ENCODE data around the gene RALBP1. TPM values are rescaled to one million over a fixed set of nuclear protein-coding genes. Genes with fewer than 3 reads are reported as not detected.

The RALBP1 gene
- total and polyA plus RNA-seq, 2 of the 4 experiments (the other 2 are of a cell fraction), result 30.6 to 38.2 TPM

GRCh38 chr18:9436206-9436929, 38.9 kb upstream of the RALBP1 start:
- Histone ChIP-seq H3K27ac (ENCODE audit: insufficient read depth, low read length) (no peak overlapping the region), H2AK5ac (ENCODE audit: low read depth, low read length) (no peak overlapping the region), H3K9me1 (ENCODE audit: insufficient read depth, low read length) (peaks cover 4% of the 10 kb centered on the region), H4K91ac (ENCODE audit: insufficient read depth, low read depth, low read length) (no peak overlapping the region; the same call in 1 of the 2 replicates), H2BK20ac (ENCODE audit: low read depth, low read length) (no peak overlapping the region), H2BK5ac (ENCODE audit: low read depth, low read length, poor library complexity, severe bottlenecking) (peak overlapping the region; percentile 24), H3K56ac (ENCODE audit: extremely low read depth, insufficient read depth, low read length) (no peak overlapping the region), H3K4me1 (ENCODE audit: control insufficient read depth, insufficient read depth, low read length) (peaks cover 6% of the 10 kb centered on the region; the same call in 1 of the 2 replicates), H3K9me3 (ENCODE audit: control insufficient read depth, insufficient read depth, low read length) (no peaks in the 10 kb centered on the region), H2BK15ac (ENCODE audit: low read depth, low read length) (no peak overlapping the region), H4K20me1 (ENCODE audit: insufficient read depth, low read length) (no peaks in the 10 kb centered on the region), H4K8ac (ENCODE audit: low read depth in 2 of 2, low read length in 2 of 2) (peak overlapping the region; percentile 47 to 67; a peak in 1 of 4 replicates), H3K14ac (replicated peaks; ENCODE audit: low read depth, low read length) (no peak overlapping the region), H3K9ac (ENCODE audit: low read depth, low read length) (no peak overlapping the region), H2AK9ac (replicated peaks; ENCODE audit: low read depth, low read length, poor library complexity) (no peak overlapping the region), H3K27me3 (ENCODE audit: control insufficient read depth, insufficient read depth, low read length) (no peaks in the 10 kb centered on the region), H4K5ac (ENCODE audit: low read depth, low read length) (peak overlapping the region; percentile 60; the same call in 1 of the 2 replicates), H3K23ac (ENCODE audit: low read depth, low read length) (no peak overlapping the region), H2AFZ (replicated peaks; ENCODE audit: low read length, poor library complexity) (no peak overlapping the region), H3K18ac (ENCODE audit: low read depth, low read length) (peak overlapping the region; percentile 81; the same call in 1 of the 2 replicates), H3K4me3 (ENCODE audit: insufficient read depth, low read depth, low read length) (no peak overlapping the region), H2BK120ac (ENCODE audit: low read depth, low read length) (no peak overlapping the region), H3K36me3 (ENCODE audit: control insufficient read depth, insufficient read depth, low read length) (no peaks in the 10 kb centered on the region), H3K79me1 (ENCODE audit: low read depth in 1 of 2, low read length in 2 of 2) (no peaks in the 10 kb centered on the region), H3K4me2 (ENCODE audit: low read depth, low read length) (no peak overlapping the region), H3K4ac (ENCODE audit: low read depth, low read length) (no peak overlapping the region)
- ChIA-PET POLR2A (ENCODE audit: unreplicated experiment) (no interaction called here), CTCF (no interaction called here)
- DNase-seq, result no peak
- no CpG with 5 or more reads among the region's 5 CpGs for WGBS, 2 experiments (ENCODE audit: extremely low coverage in 2 of 2, insufficient read length in 1 of 2)
- TF ChIP-seq CTCF (conservative IDR thresholded peaks at IDR 0.05; ENCODE audit: low read depth, low read length) (no peak), MAFK (IDR thresholded peaks at IDR 0.05; ENCODE audit: low read depth, low read length) (no peak), RAD21 (IDR thresholded peaks at IDR 0.05; ENCODE audit: low read length) (no peak), POLR2A (IDR thresholded peaks at IDR 0.05; ENCODE audit: low read depth, low read length) (no peak), FOS (IDR thresholded peaks at IDR 0.05; ENCODE audit: low read depth, low read length) (no peak), NFE2L2 (IDR thresholded peaks at IDR 0.05; ENCODE audit: low read depth, low read length) (no peak), BHLHE40 (IDR thresholded peaks at IDR 0.05; ENCODE audit: low read depth, low read length) (no peak), RFX5 (IDR thresholded peaks at IDR 0.05; ENCODE audit: low read depth, low read length) (no peak), CHD1 (IDR thresholded peaks at IDR 0.05; ENCODE audit: low read depth, low read length) (no peak), SMC3 (IDR thresholded peaks at IDR 0.05; ENCODE audit: low read depth, low read length) (no peak), MAZ (IDR thresholded peaks at IDR 0.05; ENCODE audit: borderline replicate concordance, low read depth, low read length) (no peak), MXI1 (IDR thresholded peaks at IDR 0.05; ENCODE audit: borderline replicate concordance, low read depth, low read length) (no peak), RCOR1 (IDR thresholded peaks at IDR 0.05; ENCODE audit: insufficient replicate concordance, low read length) (no peak), CEBPB (IDR thresholded peaks at IDR 0.05; ENCODE audit: low read depth, low read length) (no peak)
- TF ChIP-seq, protein P1, sequence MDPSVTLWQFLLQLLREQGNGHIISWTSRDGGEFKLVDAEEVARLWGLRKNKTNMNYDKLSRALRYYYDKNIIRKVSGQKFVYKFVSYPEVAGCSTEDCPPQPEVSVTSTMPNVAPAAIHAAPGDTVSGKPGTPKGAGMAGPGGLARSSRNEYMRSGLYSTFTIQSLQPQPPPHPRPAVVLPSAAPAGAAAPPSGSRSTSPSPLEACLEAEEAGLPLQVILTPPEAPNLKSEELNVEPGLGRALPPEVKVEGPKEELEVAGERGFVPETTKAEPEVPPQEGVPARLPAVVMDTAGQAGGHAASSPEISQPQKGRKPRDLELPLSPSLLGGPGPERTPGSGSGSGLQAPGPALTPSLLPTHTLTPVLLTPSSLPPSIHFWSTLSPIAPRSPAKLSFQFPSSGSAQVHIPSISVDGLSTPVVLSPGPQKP (IDR thresholded peaks at IDR 0.05; ENCODE audit: borderline replicate concordance, low read depth, low read length), result no peak
- TF ChIP-seq, protein P2, sequence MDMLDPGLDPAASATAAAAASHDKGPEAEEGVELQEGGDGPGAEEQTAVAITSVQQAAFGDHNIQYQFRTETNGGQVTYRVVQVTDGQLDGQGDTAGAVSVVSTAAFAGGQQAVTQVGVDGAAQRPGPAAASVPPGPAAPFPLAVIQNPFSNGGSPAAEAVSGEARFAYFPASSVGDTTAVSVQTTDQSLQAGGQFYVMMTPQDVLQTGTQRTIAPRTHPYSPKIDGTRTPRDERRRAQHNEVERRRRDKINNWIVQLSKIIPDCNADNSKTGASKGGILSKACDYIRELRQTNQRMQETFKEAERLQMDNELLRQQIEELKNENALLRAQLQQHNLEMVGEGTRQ (IDR thresholded peaks at IDR 0.05; ENCODE audit: low read depth, low read length), result no peak
- in situ Hi-C loops (cut with MboI; ENCODE audit: low sequenced_read_pairs), result no loop called here
- intact Hi-C loops (cut with micrococcal nuclease), result no loop called here
- no TSS peak for BruUV-seq (replicated peaks)
- ATAC-seq (ENCODE audit: low read depth), result no peak
- dilution Hi-C loops (cut with HindIII; ENCODE audit: low sequenced_read_pairs, unreplicated experiment), result no loop called here
